Subcutaneous adipose tissue (tissue), 4 donors: ENCODE results near the gene AUNIP. TPM values are rescaled to one million over a fixed set of nuclear protein-coding genes. Genes with fewer than 3 reads are reported as not detected.

ENCODE experiments used
- total RNA-seq, 4 donors: library from RNA; depleted of rRNA; stranded (reverse); fragments of >200 nt; gene quantifications; one replicate each; pipeline ENCODE4 v1.1.0, GENCODE V29; 2016
- TF ChIP-seq, protein P1 (sequence below): fragments of 450-650 bp; IDR thresholded peaks from one replicate; pipeline ENCODE4 v1.5.1; 2016; ENCODE audit warnings: low read depth, mild to moderate bottlenecking, control low read depth, antibody characterized with exemption, moderate library complexity

AUNIP gene
- total RNA-seq, 4 donors from 2014 or later: 1.9 TPM; not detected in 3

DNA sequence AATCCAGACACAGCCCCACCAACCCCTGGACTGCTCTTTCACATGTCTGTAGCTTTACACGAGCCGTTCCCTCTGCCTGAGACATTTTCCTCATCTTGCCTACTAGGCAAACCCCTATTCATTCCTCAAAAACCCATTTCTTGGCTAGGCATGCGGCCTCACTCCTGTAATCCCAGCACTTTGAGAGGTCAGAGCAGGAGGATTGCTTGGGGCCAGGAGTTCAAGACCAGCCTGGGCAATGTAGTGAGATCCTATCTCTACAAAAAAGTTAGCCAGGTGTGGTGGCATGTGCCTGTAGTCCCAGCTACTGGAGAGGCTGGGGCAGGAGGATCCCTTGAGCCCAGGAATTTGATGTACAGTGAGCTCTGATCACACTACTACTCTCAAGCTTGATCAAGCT is 5.2 kb upstream of the AUNIP start:
- TF ChIP-seq, protein P1, sequence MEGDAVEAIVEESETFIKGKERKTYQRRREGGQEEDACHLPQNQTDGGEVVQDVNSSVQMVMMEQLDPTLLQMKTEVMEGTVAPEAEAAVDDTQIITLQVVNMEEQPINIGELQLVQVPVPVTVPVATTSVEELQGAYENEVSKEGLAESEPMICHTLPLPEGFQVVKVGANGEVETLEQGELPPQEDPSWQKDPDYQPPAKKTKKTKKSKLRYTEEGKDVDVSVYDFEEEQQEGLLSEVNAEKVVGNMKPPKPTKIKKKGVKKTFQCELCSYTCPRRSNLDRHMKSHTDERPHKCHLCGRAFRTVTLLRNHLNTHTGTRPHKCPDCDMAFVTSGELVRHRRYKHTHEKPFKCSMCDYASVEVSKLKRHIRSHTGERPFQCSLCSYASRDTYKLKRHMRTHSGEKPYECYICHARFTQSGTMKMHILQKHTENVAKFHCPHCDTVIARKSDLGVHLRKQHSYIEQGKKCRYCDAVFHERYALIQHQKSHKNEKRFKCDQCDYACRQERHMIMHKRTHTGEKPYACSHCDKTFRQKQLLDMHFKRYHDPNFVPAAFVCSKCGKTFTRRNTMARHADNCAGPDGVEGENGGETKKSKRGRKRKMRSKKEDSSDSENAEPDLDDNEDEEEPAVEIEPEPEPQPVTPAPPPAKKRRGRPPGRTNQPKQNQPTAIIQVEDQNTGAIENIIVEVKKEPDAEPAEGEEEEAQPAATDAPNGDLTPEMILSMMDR: no peak

DNA sequence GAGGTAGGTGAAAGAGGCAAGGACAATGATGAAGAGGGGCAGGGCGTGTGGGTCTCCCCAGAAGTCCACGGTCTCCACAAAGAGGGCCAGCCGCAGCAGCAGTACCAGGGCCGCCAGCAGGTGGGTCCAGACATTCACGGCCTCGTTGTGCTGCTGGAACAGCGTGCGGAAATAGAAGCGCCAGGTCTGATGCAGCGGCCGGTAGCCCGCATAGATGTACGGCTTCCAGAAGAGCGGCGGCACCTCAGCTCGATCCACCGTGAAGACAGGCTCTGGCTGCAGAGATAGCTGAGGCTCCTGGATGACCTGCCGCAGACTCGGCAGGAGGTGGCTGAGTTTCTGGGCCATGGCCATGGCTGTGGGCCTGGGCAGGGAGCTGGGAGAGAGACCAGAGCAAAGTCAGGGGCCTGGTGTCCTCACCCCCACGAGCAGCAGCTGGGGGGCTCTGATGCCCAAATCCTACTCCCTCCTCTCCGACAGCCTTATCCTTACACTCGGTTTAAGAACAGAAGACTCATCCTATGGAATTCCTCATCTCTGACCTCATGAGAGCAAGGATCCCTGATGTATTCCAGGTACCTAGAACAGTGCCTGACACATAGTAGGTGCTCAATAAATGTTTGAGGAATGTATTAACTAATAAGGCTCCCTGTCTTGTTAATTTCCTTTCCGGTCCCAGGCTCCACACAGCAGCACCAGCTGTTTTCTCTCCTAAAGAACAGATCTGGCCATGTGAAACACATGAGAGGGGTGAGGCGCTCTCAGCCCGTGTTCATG is 4.4 kb upstream of the AUNIP start:
- TF ChIP-seq, protein P1: no peak

DNA sequence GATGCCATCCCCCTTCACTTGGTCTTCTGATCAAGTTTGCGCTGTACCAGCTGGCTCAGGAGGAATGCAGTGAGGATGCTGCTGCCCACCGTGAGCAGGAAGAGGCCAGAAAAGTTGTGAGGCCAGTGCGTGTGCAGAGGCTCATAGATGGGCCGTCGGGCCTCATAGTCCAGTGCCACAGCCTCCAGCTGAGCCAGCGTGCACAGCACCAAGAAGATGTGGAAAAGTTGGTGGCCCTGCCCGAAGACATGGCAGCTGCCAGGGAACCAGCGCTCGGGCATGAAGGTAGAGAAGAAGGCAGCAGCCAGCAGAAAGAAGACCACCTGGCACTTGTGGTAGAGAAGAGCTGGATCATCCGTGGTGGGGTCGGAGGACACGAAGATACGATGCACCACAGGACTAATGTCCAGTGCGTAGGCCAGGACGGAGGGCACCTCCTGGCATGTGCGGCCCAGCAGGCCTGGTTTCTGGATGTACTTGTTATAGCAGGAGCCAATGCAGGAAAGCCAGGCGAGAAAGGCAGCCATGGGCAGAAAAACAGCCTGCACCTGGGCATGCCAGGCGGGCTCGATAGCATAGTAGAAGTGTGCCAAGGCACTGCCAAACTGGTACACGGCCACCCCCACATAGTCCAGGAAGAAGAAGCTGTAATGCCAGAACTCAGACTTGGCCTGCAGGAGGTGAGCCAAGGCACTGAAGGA is 3.7 kb upstream of the AUNIP start:
- TF ChIP-seq, protein P1: no peak

DNA sequence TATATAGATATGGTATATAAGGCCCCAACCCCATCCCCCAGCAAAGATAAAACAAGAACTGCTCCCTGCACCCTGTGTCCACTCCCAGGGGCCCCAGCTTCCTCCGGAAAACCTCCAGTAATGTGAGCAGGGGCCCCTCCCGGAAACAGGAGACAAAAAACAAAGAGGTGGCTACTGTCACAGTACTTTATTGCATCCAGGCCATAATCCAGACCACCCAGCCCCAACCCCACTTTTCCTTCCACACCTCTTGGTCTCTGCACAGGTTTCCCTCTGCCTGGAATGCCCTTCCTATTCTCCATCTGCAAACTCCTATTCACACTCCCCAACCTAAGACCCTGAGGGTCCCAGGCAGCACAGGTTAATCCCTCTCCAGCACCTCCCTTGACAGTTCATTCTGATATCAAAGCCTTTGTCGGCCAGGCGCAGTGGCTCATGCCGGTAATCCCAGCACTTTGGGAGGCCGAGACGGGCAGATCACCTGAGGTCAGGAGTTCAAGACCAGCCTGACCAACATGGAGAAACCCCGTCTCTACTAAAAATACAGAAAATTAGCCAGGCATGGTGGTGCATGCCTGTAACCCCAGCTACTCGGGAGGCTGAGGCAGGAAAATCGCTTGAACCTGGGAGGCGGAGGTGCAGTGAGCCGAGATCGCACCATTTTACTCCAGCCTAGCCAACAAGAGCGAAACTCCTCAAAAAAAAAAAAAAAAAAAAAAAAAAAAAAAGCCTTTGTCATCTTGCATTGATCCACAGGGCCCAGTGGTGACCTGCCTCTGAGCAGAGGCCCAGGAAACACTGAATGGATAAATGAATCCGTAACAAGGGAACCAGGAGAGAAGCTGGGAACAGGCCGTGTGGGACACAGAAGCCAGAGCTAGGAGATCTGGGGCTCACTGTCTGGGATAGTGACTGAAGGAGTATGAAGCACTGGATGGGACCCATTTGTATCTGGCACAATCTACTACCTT is 2.3 kb upstream of the AUNIP start:
- TF ChIP-seq, protein P1: no peak

DNA sequence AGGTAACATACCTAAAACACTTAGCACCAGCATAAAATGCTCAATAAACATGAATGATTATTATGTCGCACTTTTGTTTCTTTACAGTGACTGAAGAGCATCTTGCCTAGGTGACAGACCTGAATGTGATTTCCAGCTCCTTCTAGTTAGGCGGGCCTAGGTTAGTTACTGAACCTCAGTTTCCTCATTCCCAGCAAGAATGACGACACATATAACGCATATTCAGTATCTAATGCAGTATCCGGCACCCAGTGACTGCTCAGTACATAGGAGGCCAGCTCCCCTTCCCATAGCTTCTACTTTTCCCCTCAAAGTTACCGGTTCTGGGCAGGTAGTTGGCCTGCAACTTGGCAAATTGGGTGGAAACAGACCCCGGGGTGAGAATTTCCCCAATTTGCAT is 763 bp downstream of the AUNIP start:
- TF ChIP-seq, protein P1: no peak

DNA sequence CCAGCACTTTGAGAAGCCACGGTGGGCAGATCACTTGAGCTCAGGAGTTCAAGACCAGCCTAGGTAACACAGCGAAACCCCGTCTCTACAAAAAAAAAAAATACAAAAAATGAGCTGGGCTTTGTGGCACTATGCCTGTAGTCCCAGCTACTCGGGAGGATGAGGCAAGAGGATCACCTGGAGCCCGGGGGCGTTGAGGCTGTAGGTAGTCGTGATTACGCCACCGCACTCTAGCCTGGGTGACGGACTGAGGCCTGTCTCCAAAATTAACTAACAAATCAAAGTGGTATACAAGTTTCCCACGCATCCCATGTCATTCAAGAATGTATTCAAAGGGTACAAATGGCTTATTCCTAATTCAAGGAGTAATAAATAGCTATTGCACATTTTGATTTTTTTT is 2.4 kb downstream of the AUNIP start:
- TF ChIP-seq, protein P1: no peak

DNA sequence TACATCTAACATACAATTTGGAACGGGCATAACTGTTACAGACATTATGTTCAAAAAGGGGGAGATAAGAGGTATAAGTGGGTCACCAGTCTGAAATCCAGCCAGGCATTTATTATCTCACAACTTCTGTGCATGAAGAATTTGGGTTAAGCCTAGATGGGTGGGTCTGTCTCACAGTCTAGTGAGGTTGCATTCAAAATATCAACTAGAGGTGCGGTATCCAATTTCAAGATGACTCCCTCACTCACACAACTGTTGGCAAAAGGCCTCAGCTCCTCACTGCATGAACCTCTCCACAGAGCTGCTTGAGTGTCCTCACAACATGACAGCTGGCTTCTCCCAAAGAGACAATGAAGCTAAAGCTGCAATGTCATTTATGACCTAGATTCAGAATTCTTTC is 4.7 kb downstream of the AUNIP start:
- TF ChIP-seq, protein P1: no peak
